GM13977 (cell line): Measurements from ENCODE around the gene PDHX.

Experiments used
- DNase-seq: peaks from one replicate; pipeline ENCODE4 v3.0.0; 2012; ENCODE audit warnings: low spot score
- in situ Hi-C: fragments of 300-500 bp; cut with MboI; formaldehyde crosslinking; loops from one replicate; pipeline ENCODE4 v1.12.0; 2022; ENCODE audit warnings: low sequenced_read_pairs, low pct_unique_long_range_greater_than_20kb, mixed read lengths, inconsistent platforms; ENCODE audit not compliant: unreplicated experiment
- TF ChIP-seq, protein P1 (sequence below): IDR thresholded peaks from 2 replicates; pipeline ENCODE4 v1.5.1; 2012; ENCODE audit warnings: mild to moderate bottlenecking, control low read depth; ENCODE audit not compliant: insufficient read depth; ENCODE audit errors: extremely low read depth, missing control alignments

The PDHX gene

DNA sequence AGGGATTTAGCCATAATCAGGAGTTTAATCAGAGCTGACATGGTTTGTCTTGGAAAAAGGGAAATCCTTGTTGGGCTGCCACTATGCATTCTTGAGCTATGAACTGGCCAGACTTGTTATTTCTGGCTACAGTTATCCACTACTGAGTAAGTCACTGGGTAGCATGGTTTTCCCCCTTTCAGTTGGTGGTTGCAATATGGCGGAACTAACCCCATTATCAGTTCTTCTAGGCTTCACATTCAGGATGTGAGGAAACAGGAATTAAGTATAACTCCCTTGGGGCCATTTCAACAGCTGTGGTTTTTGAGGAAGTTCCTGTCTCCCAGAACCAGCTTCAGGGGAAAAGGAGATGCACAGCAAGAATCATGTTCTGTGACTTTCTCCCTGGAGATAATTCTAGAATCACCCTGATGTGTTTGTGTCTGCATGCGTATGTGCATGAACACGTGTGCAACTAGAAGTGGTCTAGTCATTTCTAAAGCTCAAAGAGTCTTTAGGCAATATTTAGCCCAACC lies 119.5 kb downstream of the PDHX start:
- TF ChIP-seq, protein P1, sequence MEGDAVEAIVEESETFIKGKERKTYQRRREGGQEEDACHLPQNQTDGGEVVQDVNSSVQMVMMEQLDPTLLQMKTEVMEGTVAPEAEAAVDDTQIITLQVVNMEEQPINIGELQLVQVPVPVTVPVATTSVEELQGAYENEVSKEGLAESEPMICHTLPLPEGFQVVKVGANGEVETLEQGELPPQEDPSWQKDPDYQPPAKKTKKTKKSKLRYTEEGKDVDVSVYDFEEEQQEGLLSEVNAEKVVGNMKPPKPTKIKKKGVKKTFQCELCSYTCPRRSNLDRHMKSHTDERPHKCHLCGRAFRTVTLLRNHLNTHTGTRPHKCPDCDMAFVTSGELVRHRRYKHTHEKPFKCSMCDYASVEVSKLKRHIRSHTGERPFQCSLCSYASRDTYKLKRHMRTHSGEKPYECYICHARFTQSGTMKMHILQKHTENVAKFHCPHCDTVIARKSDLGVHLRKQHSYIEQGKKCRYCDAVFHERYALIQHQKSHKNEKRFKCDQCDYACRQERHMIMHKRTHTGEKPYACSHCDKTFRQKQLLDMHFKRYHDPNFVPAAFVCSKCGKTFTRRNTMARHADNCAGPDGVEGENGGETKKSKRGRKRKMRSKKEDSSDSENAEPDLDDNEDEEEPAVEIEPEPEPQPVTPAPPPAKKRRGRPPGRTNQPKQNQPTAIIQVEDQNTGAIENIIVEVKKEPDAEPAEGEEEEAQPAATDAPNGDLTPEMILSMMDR = no peak
- in situ Hi-C loops = no loop called here
- DNase-seq = no peak

DNA sequence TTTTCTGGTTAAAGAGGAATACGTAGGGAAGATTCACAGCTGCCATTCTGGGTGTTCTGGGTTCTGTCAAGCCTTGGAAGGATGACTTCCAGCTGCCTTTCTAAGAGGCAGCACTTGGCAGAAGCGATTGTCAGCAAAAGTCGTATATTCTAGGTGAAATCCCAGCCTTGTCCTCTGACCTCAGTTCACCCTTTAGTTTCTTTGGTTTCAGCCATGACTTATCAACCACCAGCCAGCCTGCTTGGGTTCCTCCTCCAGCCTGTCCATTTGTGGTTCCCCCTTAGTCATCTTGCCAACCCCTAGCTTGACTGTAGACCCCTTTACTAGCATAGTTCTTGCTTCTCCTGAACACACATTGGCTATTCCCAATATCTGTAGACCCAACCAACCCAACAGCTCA lies 120.2 kb downstream of the PDHX start:
- DNase-seq = no peak
- TF ChIP-seq, protein P1 = no peak

DNA sequence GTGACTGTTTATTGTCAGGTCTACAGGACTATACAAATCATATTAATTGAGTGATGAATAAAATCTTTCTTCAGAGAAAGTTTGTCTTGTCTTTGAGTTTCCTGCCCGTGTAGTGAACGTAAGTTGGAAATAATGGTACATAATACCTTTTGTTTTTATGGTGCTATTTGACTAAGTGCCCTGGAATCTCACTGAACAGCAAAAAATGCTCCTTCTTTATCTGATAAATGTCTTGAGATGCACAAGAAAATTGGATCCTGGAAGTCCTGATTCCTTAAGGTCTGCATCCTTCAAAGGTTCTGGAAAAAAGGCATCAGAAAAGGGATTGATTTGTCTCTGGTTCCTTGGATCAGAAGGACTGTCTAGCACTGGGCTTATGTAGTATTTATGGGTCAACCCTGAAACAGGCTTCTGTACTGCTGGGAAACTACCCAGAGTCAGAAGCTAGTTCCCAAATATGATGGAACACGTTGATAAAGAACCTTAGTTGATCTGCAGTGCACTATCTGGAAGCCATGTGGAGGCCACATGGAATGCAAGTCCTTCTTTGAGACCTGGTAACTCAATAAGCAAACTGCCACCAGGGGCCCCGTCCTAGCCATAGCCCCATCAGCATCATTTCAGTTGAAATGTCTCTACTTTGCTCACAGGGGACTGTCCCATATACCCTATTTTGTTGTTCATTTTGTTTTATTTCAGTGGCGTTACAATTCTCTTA lies 122.0 kb downstream of the PDHX start:
- DNase-seq = no peak
- in situ Hi-C loops = no loop called here
- TF ChIP-seq, protein P1 = no peak

More for the DNA sequence above, 120.2 kb downstream of the PDHX start:
- in situ Hi-C loops = no loop called here

DNA sequence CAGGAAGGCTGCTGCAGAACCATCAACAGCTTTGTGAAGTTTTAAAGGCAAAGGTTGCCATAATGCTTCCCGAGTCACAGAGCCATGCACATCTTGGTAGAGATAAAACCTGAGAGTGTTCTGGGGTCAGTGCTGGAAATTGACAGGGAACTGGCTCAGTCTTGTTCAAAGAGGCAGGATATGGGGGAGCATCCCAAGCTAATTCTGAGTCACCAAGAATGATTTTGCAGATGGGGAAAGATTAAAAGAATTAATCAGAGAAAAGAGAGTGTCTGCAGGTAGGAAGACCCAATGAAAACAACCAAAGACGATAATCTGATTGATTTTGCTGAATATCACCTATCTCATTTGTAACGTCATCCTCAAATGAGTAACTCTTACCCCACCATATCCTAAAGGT lies 122.7 kb downstream of the PDHX start:
- in situ Hi-C loops = no loop called here
- TF ChIP-seq, protein P1 = no peak
- DNase-seq = no peak

DNA sequence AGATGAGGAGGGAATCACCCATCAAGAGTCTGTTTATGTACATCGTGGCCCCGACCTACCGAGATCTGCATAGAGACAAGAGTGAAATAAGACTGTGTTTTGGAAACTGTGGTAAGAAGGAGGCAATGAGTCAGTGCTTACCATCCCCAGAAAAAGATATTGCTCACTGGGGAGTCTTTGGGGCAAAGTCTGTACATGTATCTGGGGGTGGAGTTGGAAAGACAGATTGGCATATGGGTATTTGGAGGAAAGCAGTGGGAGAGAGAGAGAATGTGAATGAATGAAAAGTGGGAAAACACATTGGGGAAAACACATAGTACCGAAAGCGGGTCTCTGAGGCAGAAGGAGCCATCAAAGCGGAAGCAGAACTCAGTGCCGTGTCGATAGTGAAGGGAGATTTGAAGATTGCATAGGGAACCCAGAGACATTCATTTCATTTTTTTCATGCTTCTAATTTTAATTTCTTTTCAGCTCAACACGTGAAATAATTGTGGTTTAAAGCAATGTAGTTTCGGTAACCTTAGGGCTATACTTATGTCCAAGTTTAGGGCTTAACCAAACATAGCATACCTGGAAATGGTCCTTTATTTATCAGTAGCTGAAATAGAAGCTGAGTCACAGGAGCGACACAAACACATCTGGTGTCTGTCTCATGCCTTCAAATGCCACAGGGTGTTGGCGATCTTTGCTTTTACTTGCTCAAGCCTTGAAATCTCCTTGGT lies 124.0 kb downstream of the PDHX start:
- peak; percentile 30 for DNase-seq
- in situ Hi-C loops = loop anchor here (10.0 kb wide), 1 partner anchor 46 kb away; no protein-coding TSS in a partner anchor

DNA sequence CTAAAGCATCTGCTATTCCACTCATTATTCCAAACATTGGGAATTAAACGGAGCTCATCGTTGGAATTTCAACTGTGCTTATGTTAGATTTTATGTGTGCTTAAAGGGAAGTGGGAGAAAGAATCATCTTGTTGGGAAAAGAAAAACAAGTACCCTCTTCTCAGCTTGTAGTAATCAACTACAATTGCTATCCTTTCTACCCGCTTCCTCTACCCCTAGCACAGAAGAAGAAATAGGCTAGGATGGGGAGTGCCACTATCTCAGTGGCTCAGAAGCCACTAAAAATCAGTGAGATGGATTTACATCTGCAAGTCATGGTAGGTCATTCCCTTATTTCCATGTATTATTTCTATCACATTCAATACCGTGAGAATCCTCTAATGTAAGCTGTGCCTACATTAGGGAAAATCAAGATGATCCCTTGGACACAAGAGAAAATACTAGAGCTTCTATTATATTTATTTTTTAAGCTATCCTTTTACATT lies 124.7 kb downstream of the PDHX start:
- no peak for DNase-seq
- in situ Hi-C loops = loop anchor here (10.0 kb wide), 1 partner anchor 46 kb away; no protein-coding TSS in a partner anchor
- TF ChIP-seq, protein P1 = no peak

More for the DNA sequence above, 124.0 kb downstream of the PDHX start:
- TF ChIP-seq, protein P1 = no peak
